SK-N-SH (cell line): ENCODE measurements around the gene PNKP.

Experiments used
- CHD2 ChIP-seq: fragments of 150-350 bp; IDR thresholded peaks from 2 replicates; pipeline ENCODE4 v1.6.1; 2018; ENCODE audit warnings: low read length; ENCODE audit not compliant: partially characterized antibody
- CTCF ChIP-seq: fragments of 200-600 bp; sonication (generic); IDR thresholded peaks from 2 replicates; pipeline ENCODE4 v1.6.1; 2017; ENCODE audit warnings: antibody characterized with exemption, mild to moderate bottlenecking, moderate library complexity
- EZH2phosphoT487 ChIP-seq: fragments of 200-600 bp; sonication (generic); IDR thresholded peaks from 2 replicates; pipeline ENCODE4 v1.6.1; 2017; ENCODE audit warnings: low read depth, mixed run types, mild to moderate bottlenecking, antibody characterized with exemption, moderate library complexity, borderline replicate concordance
- JUND ChIP-seq: IDR thresholded peaks from 2 replicates; pipeline ENCODE4 v1.4.0; 2012
- MAX ChIP-seq: IDR thresholded peaks from 2 replicates; pipeline ENCODE4 v1.4.0; 2012; ENCODE audit warnings: low read depth
- MEF2A ChIP-seq: IDR thresholded peaks from 2 replicates; pipeline ENCODE4 v1.4.0; 2012; ENCODE audit warnings: low read depth, borderline replicate concordance
- POLR2AphosphoS5 ChIP-seq: IDR thresholded peaks from 2 replicates; pipeline ENCODE4 v1.6.1; 2012; ENCODE audit warnings: low read depth, low read length
- REST ChIP-seq: IDR thresholded peaks from 2 replicates; pipeline ENCODE4 v1.6.1; 2012; ENCODE audit warnings: mild to moderate bottlenecking, low read depth, low read length, moderate library complexity
- RFX5 ChIP-seq: IDR thresholded peaks from 2 replicates; pipeline ENCODE4 v1.6.1; 2012; ENCODE audit warnings: mild to moderate bottlenecking, improper control_type of control experiment, low read length
- RXRA ChIP-seq: IDR thresholded peaks from 2 replicates; pipeline ENCODE4 v1.4.0; 2012; ENCODE audit warnings: low read depth, mild to moderate bottlenecking, borderline replicate concordance
- TCF12 ChIP-seq: IDR thresholded peaks from 2 replicates; pipeline ENCODE4 v1.4.0; 2012
- ZBTB33 ChIP-seq: IDR thresholded peaks from 2 replicates; pipeline ENCODE4 v1.4.0; 2012; ENCODE audit warnings: low read depth, borderline replicate concordance

GRCh38 chr19:49814010-49814409 lies 53.4 kb downstream of the PNKP start:
- TF ChIP-seq EZH2phosphoT487 = no peak
- no peak for TF ChIP-seq JUND
- TF ChIP-seq CTCF = no peak
- TF ChIP-seq POLR2AphosphoS5 = no peak
- no peak for TF ChIP-seq REST
- no peak for TF ChIP-seq ZBTB33
- no peak for TF ChIP-seq TCF12
- no peak for TF ChIP-seq RFX5
- TF ChIP-seq RXRA = no peak
- no peak for TF ChIP-seq CHD2
- TF ChIP-seq MEF2A = no peak
- no peak for TF ChIP-seq MAX
